Kidney epithelial cell (primary cell): ENCODE data around the gene DENND1C. TPM values are rescaled to one million over a fixed set of nuclear protein-coding genes. Genes with fewer than 3 reads are reported as not detected.
A peak's percentile ranks its signal among the peaks of the same experiment; 100 is the strongest.

Experiments
- DNase-seq: peaks from one replicate; pipeline ENCODE4 v3.0.0-alpha.2; 2010; ENCODE audit warnings: low read depth
- H3K27me3 ChIP-seq: 2 replicates; pipeline ENCODE4 v1.6.0; 2011; ENCODE audit warnings: low read length; ENCODE audit not compliant: control insufficient read depth, insufficient read depth
- H3K36me3 ChIP-seq: 2 replicates; pipeline ENCODE4 v1.5.1; 2011; ENCODE audit warnings: low read length; ENCODE audit not compliant: control insufficient read depth, insufficient read depth
- H3K4me3 ChIP-seq: 2 replicates; pipeline ENCODE4 v1.5.1; 2011; ENCODE audit warnings: low read depth, mild to moderate bottlenecking, control low read depth, low read length
- total RNA-seq: library from RNA; depleted of rRNA; stranded (reverse); fragments of >200 nt; gene quantifications from 2 replicates; pipeline ENCODE4 v1.2.3, GENCODE V29; 2015
- TF ChIP-seq, protein P1 (sequence below): IDR thresholded peaks from 2 replicates; pipeline ENCODE4 v1.5.1; 2011; ENCODE audit warnings: mild to moderate bottlenecking, moderate library complexity, low read length, control low read depth, inconsistent platforms; ENCODE audit not compliant: insufficient read depth, poor library complexity, severe bottlenecking

DENND1C gene
- total RNA-seq, 1 donor from 2014 or later: 4.6 TPM

DNA sequence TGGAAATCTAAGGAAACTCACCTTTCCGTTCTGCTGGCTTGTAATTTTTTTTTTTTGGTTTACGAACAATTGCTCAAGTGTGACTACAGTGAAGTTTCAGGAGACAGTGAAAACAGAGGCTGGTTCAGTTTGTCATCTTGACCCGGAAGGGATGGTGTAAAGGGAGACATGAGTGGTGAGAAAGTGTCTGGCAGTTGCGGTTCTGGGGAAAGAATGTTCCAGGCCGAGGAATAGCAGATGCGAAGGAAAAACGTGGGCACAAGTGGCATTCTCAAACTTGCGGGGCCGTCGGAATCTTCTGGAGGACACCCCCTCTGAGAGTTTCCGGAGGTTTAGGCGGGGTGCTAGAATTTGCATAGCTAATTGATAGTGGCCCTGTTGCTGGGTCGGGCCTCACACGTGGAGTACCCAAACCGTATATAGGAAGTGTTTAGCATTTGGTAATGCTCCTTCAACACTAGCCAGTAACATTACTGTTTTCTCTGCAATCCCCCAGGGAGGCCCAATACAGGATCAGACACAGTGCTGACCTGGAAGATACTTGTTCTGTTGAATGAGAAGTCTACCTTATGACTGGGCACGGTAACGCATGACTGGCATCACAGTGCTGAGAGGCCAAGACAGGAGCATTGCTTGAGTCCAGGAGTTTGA, 46.4 kb upstream of the DENND1C start:
- TF ChIP-seq, protein P1, sequence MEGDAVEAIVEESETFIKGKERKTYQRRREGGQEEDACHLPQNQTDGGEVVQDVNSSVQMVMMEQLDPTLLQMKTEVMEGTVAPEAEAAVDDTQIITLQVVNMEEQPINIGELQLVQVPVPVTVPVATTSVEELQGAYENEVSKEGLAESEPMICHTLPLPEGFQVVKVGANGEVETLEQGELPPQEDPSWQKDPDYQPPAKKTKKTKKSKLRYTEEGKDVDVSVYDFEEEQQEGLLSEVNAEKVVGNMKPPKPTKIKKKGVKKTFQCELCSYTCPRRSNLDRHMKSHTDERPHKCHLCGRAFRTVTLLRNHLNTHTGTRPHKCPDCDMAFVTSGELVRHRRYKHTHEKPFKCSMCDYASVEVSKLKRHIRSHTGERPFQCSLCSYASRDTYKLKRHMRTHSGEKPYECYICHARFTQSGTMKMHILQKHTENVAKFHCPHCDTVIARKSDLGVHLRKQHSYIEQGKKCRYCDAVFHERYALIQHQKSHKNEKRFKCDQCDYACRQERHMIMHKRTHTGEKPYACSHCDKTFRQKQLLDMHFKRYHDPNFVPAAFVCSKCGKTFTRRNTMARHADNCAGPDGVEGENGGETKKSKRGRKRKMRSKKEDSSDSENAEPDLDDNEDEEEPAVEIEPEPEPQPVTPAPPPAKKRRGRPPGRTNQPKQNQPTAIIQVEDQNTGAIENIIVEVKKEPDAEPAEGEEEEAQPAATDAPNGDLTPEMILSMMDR: no peak
- Histone ChIP-seq H3K27me3 (no peaks in the 10 kb centered on the region), H3K36me3 (no peaks in the 10 kb centered on the region), H3K4me3 (no peak overlapping the region)
- no peak for DNase-seq

DNA sequence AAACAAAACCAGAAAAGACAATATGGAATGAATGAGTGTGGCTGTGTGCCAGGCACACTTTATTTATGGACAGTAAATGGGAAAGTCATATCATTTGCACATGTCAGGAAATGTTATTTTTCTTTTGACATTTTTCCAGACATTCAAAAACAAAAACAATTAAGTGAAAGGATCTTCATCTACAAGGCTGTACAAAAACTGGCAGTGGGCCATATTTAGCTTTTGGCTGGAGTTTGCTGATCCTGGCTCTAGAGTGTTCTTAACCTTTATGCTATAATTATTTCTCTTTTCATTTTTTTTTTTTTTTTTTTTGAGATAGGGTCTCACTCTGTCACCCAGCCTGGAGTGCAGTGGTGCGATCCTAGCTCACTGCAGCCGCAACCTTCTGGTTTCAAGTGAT, 42.7 kb upstream of the DENND1C start:
- Histone ChIP-seq H3K27me3 (no peaks in the 10 kb centered on the region), H3K4me3 (no peak overlapping the region), H3K36me3 (no peaks in the 10 kb centered on the region)
- TF ChIP-seq, protein P1: no peak
- no peak for DNase-seq

DNA sequence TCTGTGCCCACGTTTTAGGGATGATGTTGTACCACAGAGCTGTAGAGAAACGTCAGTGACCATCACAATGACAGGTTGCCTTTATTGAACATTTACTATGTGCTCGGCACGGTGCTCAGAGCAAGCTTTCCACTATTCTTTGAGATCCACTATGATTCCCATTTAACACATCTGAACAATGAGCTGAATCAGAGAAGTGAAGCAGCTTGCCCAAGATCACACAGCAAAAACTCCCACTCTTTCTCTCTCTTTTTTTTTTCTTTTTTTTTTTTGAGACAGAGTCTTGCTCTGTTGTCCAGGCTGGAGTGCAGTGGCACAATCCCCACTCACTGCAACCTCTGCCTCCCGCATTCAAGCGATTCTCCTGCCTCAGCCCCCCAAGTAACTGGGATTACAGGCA, 41.1 kb upstream of the DENND1C start:
- DNase-seq: no peak
- Histone ChIP-seq H3K4me3 (no peak overlapping the region), H3K27me3 (no peaks in the 10 kb centered on the region), H3K36me3 (no peaks in the 10 kb centered on the region)
- TF ChIP-seq, protein P1: no peak

DNA sequence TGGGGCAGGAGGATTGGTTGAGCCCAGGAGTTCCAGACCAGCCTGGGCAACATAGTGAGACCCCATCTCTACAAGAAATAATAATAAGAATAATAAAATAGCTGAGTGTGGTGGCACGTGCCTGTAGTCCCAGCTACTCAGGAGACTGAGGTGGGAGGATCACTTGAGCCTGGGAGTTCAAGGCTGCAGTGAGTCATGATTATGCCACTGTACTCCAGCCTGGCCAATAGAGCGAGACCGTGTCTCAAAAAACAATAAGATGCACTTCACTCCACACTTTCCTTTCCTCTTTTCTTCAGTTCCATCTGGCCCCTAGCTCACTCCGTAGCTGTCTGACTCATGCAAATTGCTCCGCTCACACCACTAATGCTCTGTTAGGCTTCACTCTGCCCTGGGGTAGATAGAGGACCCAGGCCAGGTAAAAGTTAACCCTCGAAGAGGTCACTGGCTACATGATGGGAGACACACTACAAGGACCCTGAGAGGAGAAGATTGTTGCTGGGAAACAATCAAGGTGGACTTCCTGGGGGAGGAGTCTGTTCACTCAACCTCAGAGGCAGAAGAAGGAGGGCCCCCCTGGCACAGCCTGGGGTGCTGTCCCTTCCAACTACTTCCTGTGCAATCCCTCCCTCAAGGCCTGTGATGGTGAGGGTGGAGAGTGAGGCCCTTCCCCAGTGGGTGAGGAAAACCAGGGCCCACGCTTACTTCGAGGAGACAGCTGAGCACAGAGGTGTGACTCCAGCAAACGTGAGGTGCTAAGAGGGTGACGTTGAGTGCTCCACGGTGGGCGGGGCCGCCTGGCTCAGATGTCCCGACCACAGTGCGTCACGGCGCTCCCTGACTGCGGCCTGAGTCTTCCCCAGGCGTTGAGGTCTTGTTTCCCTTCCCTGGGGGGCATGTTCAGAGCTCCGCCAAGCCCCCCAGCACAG, 40.4 kb upstream of the DENND1C start:
- peak; percentile 86 for DNase-seq
- no peaks in the 10 kb centered on the region for H3K36me3 ChIP-seq
- no peaks in the 10 kb centered on the region for H3K27me3 ChIP-seq
- TF ChIP-seq, protein P1: no peak
- H3K4me3 ChIP-seq: no peak overlapping the region

DNA sequence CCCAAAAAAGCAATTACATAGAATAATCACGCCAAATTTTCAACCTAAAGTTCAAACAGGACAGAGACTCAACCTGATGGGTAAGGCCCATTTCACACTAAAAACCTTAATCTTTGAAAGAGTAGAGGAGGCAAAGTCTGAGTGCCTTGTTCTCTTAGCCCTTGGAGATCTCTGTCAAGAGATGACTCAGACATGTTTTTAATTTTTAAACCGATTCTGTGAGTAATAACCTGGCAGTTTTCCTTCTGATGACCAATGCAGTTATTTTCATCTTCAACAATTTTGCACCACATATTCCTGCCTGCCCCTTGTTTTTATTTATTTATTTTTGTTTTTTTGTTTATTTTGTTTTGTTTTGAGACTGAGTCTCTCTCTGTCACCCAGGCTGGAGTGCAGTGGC, 37.7 kb upstream of the DENND1C start:
- DNase-seq: peak; percentile 52
- TF ChIP-seq, protein P1: no peak

More for the DNA sequence above, 37.7 kb upstream of the DENND1C start:
- H3K4me3 ChIP-seq: no peak overlapping the region
- no peaks in the 10 kb centered on the region for H3K27me3 ChIP-seq
- H3K36me3 ChIP-seq: no peaks in the 10 kb centered on the region
